ENCODE measurements around the gene ERC2.

The ERC2 gene

DNA sequence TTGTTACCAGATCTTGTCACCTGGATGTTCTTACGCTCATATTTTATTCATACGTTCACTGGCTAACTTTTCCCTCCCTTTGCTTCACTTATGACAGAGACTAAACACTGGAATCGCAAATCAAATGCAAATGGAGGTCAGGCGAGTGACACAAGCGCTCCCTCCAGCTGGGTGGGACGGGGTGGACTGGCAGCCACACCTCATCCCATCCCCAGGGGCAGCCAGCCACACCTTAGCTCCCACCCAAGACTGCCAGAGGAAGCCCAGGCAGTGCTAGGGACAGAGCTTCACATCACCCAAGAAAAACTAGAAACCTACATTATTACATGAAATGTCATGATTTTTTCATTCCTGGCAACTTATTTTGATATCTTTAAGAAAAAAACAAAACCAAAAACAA, 366.2 kb downstream of the ERC2 start:
- TF ChIP-seq, protein P1, sequence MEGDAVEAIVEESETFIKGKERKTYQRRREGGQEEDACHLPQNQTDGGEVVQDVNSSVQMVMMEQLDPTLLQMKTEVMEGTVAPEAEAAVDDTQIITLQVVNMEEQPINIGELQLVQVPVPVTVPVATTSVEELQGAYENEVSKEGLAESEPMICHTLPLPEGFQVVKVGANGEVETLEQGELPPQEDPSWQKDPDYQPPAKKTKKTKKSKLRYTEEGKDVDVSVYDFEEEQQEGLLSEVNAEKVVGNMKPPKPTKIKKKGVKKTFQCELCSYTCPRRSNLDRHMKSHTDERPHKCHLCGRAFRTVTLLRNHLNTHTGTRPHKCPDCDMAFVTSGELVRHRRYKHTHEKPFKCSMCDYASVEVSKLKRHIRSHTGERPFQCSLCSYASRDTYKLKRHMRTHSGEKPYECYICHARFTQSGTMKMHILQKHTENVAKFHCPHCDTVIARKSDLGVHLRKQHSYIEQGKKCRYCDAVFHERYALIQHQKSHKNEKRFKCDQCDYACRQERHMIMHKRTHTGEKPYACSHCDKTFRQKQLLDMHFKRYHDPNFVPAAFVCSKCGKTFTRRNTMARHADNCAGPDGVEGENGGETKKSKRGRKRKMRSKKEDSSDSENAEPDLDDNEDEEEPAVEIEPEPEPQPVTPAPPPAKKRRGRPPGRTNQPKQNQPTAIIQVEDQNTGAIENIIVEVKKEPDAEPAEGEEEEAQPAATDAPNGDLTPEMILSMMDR (IDR thresholded peaks at IDR 0.05; ENCODE audit: control insufficient read depth, insufficient read depth, low read depth, low read length, missing control alignments), result no peak
- H3K4me3 ChIP-seq (ENCODE audit: control insufficient read depth, low read depth, low read length), result no peak overlapping the region
- no peak for DNase-seq (ENCODE audit: low read depth)

DNA sequence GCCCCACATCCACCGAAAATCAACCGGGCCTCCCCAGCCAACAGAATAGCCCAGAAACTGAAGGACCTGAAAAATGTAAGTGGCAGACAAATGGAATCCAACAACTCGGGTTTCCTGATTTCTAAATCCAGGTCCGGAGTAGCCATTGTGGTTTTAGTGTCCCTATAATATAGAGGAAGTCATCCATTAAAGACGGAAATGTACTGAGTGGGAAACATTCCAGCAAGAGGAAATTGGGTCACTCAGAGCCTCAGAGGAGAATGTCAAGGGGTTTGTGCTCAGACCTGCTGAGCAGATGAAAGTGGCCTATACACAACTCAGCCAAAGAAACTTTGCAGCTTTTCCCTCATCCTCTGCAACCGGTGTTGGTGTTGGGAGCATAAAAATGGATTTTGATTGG, 366.7 kb downstream of the ERC2 start:
- DNase-seq (ENCODE audit: low read depth), result no peak
- H3K4me3 ChIP-seq (ENCODE audit: control insufficient read depth, low read depth, low read length), result no peak overlapping the region

DNA sequence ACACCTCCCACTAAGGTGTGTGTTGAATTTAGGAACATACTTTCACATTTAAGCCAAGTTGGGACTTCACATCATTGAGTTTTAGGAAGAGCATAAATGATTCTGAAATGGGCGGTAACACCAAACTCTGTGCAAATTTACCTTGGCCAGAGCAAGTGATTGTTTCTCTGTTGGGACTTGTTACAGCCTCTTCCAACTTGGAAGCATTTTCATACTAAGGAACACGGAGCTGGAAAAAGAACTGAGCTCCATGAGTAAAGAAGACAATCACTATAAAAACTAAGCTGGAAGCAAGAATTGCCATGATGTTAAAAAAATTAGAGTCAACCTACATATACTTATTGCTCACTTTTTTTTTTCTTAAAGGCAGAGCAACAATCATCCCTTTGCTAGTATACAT, 371.3 kb downstream of the ERC2 start:
- TF ChIP-seq, protein P1 (IDR thresholded peaks at IDR 0.05; ENCODE audit: control insufficient read depth, insufficient read depth, low read depth, low read length, missing control alignments), result no peak
- H3K4me3 ChIP-seq (ENCODE audit: control insufficient read depth, low read depth, low read length), result no peak overlapping the region
- DNase-seq (ENCODE audit: low read depth), result no peak

More for the DNA sequence above, 366.7 kb downstream of the ERC2 start:
- TF ChIP-seq, protein P1 (IDR thresholded peaks at IDR 0.05; ENCODE audit: control insufficient read depth, insufficient read depth, low read depth, low read length, missing control alignments), result no peak

DNA sequence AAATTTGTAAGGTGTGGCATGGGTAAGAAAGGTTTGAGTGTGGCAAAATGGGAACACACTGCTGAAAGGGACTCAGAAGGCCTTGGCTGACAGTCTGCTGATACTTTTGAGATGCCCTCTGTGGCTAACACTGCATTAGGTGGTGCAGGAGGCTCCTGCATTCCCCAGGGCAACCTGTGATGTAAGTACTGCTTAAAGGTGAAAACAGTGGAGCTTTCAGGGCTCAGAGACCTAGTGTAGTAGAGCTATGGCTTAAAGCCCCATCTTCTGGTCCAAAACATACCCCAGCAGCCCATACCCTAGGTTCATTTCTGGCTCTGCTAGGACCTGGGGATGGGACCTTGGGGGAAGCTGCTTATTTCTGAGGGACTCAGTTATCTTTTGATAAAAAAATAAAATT, 374.1 kb downstream of the ERC2 start:
- no peak overlapping the region for H3K4me3 ChIP-seq (ENCODE audit: control insufficient read depth, low read depth, low read length)
- no peak for DNase-seq (ENCODE audit: low read depth)
- TF ChIP-seq, protein P1 (IDR thresholded peaks at IDR 0.05; ENCODE audit: control insufficient read depth, insufficient read depth, low read depth, low read length, missing control alignments), result no peak

DNA sequence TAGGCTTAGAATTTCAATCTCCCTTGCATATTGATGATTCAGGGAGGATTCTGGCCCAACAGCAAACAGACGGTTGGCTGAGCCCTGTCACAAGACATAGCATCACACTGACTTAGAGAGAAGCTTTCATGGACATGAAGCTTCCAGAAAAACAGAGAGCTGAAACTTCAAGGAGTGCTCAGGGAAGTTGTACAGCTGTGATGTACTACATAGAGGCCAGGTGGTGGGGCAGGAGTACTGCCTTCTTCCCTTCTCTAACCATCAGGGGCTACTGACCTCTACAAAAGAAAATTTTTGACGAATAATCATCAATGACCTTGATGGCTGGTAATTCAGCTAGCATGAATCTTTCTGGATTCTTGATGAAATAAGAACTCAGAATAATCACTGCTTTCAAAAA, 378.5 kb downstream of the ERC2 start:
- TF ChIP-seq, protein P1 (IDR thresholded peaks at IDR 0.05; ENCODE audit: control insufficient read depth, insufficient read depth, low read depth, low read length, missing control alignments), result no peak
- no peak for DNase-seq (ENCODE audit: low read depth)
- no peak overlapping the region for H3K4me3 ChIP-seq (ENCODE audit: control insufficient read depth, low read depth, low read length)

DNA sequence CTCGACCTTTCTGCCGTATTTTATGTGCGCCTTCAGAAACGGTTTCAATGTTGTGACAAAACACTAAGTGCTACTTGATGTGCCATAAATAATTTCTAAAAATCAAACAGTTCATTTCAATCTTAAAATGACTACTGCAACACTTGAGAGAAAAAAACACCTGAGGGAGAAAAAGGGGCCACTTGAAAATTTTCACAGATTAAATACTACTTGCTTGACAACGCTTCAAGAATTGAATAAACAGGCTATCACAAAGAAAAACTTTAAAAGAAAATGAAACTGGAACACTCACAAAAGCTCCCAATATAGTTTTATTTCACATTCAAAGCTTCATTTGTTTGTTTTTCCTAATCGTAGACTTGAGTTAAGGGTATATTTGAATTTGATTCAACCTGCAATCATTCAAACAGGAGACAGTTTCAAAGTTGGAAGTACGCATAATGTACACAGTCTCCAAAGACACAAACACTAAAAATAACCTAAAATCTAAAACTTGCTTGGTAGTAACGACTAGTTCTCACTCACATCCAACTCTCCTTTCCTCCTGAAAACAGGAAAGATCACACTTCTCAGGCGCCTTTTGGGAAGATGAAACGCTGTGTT, 380.7 kb downstream of the ERC2 start:
- no peak for DNase-seq (ENCODE audit: low read depth)
- TF ChIP-seq, protein P1 (IDR thresholded peaks at IDR 0.05; ENCODE audit: control insufficient read depth, insufficient read depth, low read depth, low read length, missing control alignments), result no peak
- H3K4me3 ChIP-seq (ENCODE audit: control insufficient read depth, low read depth, low read length), result no peak overlapping the region

DNA sequence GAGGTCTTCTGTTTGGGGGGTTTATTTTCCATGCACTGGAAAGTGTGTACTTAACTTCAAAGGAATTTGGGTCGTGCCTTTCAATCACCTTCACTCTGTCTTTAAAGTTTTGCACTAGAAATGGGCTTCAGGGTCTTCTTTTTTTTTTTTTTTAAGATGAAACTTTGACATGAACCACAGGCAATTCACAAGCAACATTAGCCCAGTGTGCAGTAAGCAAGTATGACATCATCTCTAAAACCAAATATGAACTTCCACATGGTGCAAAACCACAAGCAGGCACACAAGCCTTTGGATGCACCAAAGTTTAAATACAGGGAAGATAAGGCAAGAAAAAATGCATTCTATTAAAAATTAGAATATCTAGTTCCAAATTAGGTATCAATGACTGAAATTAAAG, 381.9 kb downstream of the ERC2 start:
- no peak overlapping the region for H3K4me3 ChIP-seq (ENCODE audit: control insufficient read depth, low read depth, low read length)
- no peak for DNase-seq (ENCODE audit: low read depth)
- TF ChIP-seq, protein P1 (IDR thresholded peaks at IDR 0.05; ENCODE audit: control insufficient read depth, insufficient read depth, low read depth, low read length, missing control alignments), result no peak

All from AG09309 (cell line).